Ureter (tissue), 1 donor: ENCODE results near the gene NCF4. TPM values are rescaled to one million over a fixed set of nuclear protein-coding genes. Genes with fewer than 3 reads are reported as not detected.

Experiments
- DNase-seq: peaks from one replicate; pipeline ENCODE4 v3.0.0-alpha.2; 2020; ENCODE audit warnings: low spot score
- total RNA-seq: library from RNA; stranded (reverse); gene quantifications from one replicate; pipeline ENCODE4 v1.2.4, GENCODE V29; 2023
- donor health status: DM: yes; HTN: yes; CAD: no.

Gene NCF4
- total RNA-seq, 1 donor from 2014 or later: 27.2 TPM

- no peak for DNase-seq
Observed at GRCh38 chr22:36894266-36894665, 33.5 kb downstream of the NCF4 start.

- DNase-seq: no peak
Observed at GRCh38 chr22:36897611-36898010, 36.8 kb downstream of the NCF4 start.

DNA sequence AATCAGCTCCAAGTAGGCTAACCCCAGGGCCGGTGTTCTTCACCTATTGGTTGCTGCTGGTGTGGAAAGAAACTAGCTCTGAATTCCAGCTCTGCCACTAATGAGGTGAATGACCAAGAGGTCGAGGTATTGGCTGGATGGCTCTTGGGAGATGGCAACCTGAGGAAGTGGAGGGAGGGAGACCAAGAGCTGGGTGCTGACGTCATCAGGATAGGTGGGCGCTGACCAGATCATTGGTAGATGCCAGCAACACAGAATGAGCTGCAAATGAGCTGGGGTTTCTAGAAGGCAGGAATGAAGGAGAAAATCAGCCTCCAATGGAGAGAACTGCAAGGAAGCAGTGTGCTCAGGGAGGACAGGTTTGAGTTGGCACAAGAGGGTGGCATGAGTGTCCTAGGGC lies 37.9 kb downstream of the NCF4 start:
- no peak for DNase-seq

GRCh38 chr22:36899498-36899897 lies 38.7 kb downstream of the NCF4 start:
- no peak for DNase-seq

GRCh38 chr22:36900225-36900624 lies 39.4 kb downstream of the NCF4 start:
- DNase-seq: no peak

GRCh38 chr22:36900880-36901279 lies 40.1 kb downstream of the NCF4 start:
- DNase-seq: no peak

GRCh38 chr22:36901411-36902142 lies 40.8 kb downstream of the NCF4 start:
- DNase-seq: no peak

DNA sequence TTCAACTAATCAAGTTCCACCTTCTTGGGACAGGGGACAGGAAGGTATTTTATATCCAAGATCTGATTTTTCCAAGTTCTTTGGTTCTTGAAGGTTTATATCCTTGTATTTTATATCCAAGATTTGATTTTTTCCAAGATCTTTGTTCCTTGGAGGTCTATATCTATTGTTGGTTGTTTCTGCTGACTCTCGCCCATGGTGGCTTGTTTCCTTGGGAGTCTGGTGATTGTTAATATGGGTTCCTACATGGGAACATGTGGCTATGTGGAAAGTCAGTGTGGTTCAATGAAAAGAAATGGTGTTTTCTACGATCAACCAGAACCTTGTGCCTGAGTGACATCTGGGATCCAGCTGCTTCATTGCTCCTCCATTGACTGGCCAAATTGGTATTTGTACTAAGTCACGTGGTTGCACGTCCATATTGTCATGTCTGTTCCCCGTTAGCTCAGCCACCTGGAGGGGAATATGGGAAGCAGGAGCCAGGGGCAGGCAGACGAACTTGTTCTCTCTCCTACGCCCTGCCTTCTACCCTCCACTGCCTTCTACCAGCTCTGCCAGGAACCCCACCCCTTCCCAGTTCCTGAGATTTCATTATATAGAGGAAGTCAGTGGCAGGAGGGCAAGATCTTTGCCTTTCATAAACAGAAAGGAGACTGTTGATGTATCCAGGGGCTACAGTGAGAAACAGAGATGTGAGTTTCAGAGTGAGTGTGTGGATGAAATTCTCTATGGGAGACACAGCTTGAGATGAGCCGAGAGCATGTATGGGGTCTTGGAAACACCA lies 41.5 kb downstream of the NCF4 start:
- no peak for DNase-seq

DNA sequence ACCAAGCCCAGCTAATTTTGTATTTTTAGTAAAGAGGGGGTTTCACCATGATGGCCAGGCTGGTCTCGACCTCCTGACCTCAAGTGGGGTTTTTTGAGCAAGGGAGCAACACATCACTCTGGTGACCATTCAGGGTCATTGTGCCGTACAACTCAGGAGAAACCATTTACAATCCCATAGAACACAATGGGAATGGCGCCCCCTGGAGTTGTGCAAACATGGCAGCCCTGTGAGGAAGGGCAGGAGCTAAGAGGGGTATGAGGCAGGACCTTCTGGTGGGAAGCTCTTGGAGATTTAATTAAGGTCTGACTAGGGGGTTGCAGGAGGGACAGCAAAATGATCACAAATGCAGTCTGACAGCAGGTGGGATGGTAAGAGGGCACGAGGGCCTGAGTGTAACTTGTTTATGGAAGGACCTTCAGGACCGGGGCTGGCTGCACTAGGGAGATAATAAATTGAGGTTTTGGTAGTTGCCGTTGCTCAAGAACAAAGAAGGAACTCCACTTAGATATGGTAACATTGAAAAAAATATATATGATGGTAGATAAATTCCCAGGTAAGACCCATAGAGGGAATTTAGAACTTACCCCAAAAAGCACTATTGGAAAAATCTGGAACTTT lies 43.6 kb downstream of the NCF4 start:
- no peak for DNase-seq

DNA sequence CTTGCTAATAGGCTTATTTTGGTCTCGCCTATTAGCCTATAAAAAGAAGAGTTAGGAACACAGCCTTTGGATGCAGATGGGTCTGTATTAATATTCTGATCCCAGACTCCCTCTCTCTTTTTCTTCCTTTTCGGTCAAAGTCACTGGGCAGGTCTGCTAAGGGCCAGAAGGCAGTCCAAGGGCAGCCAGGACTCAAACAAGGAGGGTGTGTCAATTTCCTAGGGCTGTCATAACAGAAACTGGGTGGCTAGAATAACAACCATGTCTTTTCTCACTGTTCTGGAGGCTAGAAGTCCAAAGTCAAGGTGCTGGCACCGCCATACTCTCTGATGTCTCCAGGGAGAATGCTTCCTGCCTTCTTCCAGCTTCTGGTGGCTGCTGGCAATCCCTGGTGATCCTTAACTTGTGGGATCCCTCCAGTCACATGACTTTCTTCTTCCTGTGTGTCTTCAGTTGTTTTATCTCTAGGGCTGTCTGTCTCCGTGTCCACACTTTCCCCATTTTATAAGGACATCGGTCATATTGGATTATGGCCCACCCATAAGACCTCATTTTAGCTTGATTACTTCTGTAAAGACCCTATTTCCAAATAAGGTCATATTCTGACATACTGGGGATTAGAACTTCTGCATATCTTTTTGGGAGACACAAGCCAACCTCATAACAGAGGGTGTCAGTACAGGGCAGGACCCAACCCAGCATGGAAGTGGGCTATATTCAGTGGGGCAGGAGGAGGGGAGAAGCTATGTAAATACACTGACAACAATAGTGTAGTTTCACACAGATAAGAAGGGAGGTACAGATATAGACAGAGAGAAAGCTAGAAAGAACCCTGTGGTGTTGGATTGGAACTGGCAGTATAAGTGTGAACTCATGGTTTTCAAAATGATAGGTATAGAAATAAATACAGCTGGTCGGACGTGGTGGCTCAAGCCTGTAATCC lies 46.7 kb downstream of the NCF4 start:
- no peak for DNase-seq

- DNase-seq: no peak
Observed at GRCh38 chr22:36910461-36910860, 49.7 kb downstream of the NCF4 start.

DNA sequence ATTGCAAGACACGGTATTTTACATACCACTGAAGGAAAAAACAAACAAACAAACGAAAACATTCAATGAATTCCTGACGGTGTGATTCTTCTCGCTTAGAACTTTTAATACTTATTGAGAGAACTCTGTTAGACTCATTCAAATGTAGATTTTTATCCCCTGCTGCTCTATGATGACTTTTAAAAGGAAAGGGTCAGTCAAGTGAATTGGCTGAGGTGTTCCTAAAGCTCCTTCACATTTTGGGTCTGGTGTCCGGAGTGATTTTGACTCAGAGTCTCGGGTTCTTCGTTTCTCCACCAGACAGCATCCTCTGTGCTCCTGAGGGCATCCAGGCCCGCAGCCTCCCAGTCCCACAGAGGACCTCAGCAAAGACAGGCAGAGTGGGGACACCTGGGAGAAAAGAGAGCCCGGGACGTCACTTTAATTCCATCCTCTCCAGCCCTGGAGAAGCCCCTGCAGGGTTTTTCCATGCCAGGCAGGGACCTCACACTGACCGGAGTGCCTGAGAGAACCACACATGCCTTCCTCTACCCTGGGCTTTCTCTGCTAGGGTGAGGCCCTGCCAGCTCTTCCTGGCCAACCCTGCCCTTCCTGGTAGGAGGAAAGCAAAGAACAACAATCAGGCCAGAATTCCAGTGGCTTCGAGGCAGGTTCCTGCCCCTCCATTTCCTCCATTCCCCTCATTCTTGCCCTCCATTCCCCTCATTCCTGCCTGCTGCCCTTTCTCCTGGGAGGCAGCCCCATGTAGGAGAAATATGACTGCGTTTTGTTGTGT lies 51.3 kb downstream of the NCF4 start:
- no peak for DNase-seq

GRCh38 chr22:36912694-36913426 lies 52.1 kb downstream of the NCF4 start:
- DNase-seq: no peak

- peak; percentile 46 for DNase-seq
Observed at GRCh38 chr22:36913427-36914389, 52.9 kb downstream of the NCF4 start, which contains the start of gene CSF2RB. CSF2RB (plus strand) TSS chr22:36913628; CDS start chr22:36922208, 8,580 bp downstream.

- DNase-seq: no peak
Observed at GRCh38 chr22:36914390-36914752, 53.6 kb downstream of the NCF4 start.

DNA sequence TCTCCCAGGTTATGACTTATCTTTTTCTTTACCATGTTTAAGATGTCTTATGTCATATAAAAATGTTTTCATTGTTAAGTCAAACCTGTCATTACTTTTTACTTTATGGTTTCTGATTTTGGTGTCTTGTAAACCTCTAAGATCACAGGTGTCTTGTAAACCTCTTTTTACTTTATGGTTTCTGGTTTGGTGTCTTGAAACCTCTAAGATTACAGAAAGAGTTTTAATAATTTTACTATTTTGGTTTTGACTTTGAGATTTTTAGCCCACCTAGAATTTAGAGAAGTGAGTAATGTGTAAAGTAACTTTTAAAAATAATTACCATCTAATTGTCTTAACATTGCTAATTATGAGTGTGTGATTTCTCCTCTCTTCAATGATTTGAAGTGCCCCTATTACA lies 55.2 kb downstream of the NCF4 start:
- DNase-seq: no peak

DNA sequence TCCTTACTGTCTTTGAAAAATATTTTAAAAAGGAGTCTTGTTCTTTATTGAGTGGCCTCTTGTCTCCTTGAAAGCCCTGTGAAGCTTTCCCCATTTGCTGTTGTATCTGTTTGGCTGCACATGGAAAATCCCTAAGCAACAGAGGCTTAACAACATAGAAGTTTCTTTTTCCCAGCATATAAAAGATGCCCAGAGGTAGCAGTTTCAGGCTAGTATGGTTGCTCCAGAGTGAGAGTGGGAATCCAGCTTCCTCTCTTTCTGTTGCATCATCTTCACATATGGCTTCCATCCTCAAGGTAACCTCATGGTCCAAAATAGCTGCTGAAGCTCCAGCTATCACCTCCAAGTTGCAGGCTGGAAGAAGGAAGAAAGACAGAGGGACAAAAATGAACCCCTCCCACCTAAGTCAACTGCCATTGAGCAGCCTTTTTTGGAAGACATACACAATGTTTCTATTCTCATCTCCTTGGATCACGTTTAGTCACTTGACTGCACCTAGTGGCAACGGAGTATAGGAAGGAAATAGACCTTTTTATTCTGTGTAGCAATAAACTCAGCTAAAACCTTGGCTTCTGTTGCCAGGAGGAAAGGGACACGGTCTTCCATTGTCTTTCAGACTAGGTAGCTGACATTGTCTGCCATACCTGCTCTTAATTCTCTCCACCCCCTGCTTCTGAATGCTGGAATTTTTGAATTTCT lies 57.9 kb downstream of the NCF4 start:
- DNase-seq: no peak
